Measurements from ENCODE around the gene TTBK2. TPM values are rescaled to one million over a fixed set of nuclear protein-coding genes. Genes with fewer than 3 reads are reported as not detected.
A peak's percentile ranks its signal among the peaks of the same experiment; 100 is the strongest.

The TTBK2 gene
- total RNA-seq, 1 donor: 15.2 TPM

- no peaks in the 10 kb centered on the region for H3K9me3 ChIP-seq (ENCODE audit: low read depth, low read length)
- no peak overlapping the region for H3K27ac ChIP-seq (ENCODE audit: low read depth, low read length)
- H3K4me1 ChIP-seq (ENCODE audit: insufficient read depth, low read length): no peaks in the 10 kb centered on the region
- DNase-seq (ENCODE audit: insufficient read length, low spot score, missing footprints): peak; percentile 41
- peaks cover 8% of the 10 kb centered on the region for H4K20me1 ChIP-seq (ENCODE audit: insufficient read depth, low read length)
- H3K4me3 ChIP-seq (ENCODE audit: insufficient read depth, low read length): no peak overlapping the region
- H3K4me2 ChIP-seq (ENCODE audit: insufficient read depth, low read length): no peak overlapping the region
- no peaks in the 10 kb centered on the region for H3K27me3 ChIP-seq (ENCODE audit: insufficient read depth, low read length)
- peaks cover 5% of the 10 kb centered on the region for H3K79me2 ChIP-seq (ENCODE audit: insufficient read depth, low read length)
- H3K36me3 ChIP-seq (ENCODE audit: insufficient read depth, low read length): peaks cover 72% of the 10 kb centered on the region
- TF ChIP-seq, protein P1, sequence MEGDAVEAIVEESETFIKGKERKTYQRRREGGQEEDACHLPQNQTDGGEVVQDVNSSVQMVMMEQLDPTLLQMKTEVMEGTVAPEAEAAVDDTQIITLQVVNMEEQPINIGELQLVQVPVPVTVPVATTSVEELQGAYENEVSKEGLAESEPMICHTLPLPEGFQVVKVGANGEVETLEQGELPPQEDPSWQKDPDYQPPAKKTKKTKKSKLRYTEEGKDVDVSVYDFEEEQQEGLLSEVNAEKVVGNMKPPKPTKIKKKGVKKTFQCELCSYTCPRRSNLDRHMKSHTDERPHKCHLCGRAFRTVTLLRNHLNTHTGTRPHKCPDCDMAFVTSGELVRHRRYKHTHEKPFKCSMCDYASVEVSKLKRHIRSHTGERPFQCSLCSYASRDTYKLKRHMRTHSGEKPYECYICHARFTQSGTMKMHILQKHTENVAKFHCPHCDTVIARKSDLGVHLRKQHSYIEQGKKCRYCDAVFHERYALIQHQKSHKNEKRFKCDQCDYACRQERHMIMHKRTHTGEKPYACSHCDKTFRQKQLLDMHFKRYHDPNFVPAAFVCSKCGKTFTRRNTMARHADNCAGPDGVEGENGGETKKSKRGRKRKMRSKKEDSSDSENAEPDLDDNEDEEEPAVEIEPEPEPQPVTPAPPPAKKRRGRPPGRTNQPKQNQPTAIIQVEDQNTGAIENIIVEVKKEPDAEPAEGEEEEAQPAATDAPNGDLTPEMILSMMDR (IDR thresholded peaks at IDR 0.05; ENCODE audit: extremely low read depth, low read depth, low read length): no peak
- H2AFZ ChIP-seq (ENCODE audit: low read length): no peak overlapping the region
Measured at GRCh38 chr15:42729409-42729808, 191.2 kb downstream of the TTBK2 start.

DNA sequence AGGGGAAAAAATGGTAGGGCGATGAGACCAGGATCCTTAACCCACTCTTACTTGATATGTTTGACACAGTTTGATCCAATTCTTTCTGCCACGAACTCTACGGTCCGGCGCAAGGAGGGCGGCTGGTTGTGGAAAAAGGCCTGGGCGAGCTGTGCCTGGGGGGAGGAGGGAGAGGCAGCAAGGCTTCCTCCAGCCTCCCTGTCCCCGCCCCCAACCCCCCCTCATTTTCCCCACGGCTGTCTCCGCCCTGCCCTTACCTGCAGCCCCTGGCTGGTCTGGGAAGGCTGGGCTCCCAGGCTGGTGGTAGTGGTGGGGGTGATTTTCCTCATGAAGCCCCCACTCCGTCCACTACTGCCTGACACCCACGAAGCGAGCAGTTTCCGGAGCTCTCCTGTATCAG is 191.6 kb downstream of the TTBK2 start:
- peaks cover 5% of the 10 kb centered on the region for H4K20me1 ChIP-seq (ENCODE audit: insufficient read depth, low read length)
- TF ChIP-seq, protein P1 (IDR thresholded peaks at IDR 0.05; ENCODE audit: extremely low read depth, low read depth, low read length): no peak
- DNase-seq (ENCODE audit: insufficient read length, low spot score, missing footprints): no peak
- no peak overlapping the region for H3K4me2 ChIP-seq (ENCODE audit: insufficient read depth, low read length)
- no peak overlapping the region for H3K4me3 ChIP-seq (ENCODE audit: insufficient read depth, low read length)
- no peak overlapping the region for H3K27ac ChIP-seq (ENCODE audit: low read depth, low read length)
- peaks cover 72% of the 10 kb centered on the region for H3K36me3 ChIP-seq (ENCODE audit: insufficient read depth, low read length)
- H3K79me2 ChIP-seq (ENCODE audit: insufficient read depth, low read length): peaks cover 1% of the 10 kb centered on the region
- H3K9me3 ChIP-seq (ENCODE audit: low read depth, low read length): no peaks in the 10 kb centered on the region
- no peaks in the 10 kb centered on the region for H3K27me3 ChIP-seq (ENCODE audit: insufficient read depth, low read length)
- H3K4me1 ChIP-seq (ENCODE audit: insufficient read depth, low read length): no peaks in the 10 kb centered on the region
- H2AFZ ChIP-seq (ENCODE audit: low read length): no peak overlapping the region

GRCh38 chr15:42728560-42728959 is 192.0 kb downstream of the TTBK2 start:
- H3K9me3 ChIP-seq (ENCODE audit: low read depth, low read length): no peaks in the 10 kb centered on the region
- H3K79me2 ChIP-seq (ENCODE audit: insufficient read depth, low read length): no peaks in the 10 kb centered on the region
- H3K27me3 ChIP-seq (ENCODE audit: insufficient read depth, low read length): no peaks in the 10 kb centered on the region
- no peaks in the 10 kb centered on the region for H3K4me1 ChIP-seq (ENCODE audit: insufficient read depth, low read length)
- no peak overlapping the region for H3K4me2 ChIP-seq (ENCODE audit: insufficient read depth, low read length)
- H3K36me3 ChIP-seq (ENCODE audit: insufficient read depth, low read length): peaks cover 69% of the 10 kb centered on the region
- H2AFZ ChIP-seq (ENCODE audit: low read length): no peak overlapping the region
- no peak overlapping the region for H3K27ac ChIP-seq (ENCODE audit: low read depth, low read length)
- TF ChIP-seq, protein P1 (IDR thresholded peaks at IDR 0.05; ENCODE audit: extremely low read depth, low read depth, low read length): no peak
- DNase-seq (ENCODE audit: insufficient read length, low spot score, missing footprints): no peak
- H3K4me3 ChIP-seq (ENCODE audit: insufficient read depth, low read length): no peak overlapping the region
- H4K20me1 ChIP-seq (ENCODE audit: insufficient read depth, low read length): peaks cover 3% of the 10 kb centered on the region

DNA sequence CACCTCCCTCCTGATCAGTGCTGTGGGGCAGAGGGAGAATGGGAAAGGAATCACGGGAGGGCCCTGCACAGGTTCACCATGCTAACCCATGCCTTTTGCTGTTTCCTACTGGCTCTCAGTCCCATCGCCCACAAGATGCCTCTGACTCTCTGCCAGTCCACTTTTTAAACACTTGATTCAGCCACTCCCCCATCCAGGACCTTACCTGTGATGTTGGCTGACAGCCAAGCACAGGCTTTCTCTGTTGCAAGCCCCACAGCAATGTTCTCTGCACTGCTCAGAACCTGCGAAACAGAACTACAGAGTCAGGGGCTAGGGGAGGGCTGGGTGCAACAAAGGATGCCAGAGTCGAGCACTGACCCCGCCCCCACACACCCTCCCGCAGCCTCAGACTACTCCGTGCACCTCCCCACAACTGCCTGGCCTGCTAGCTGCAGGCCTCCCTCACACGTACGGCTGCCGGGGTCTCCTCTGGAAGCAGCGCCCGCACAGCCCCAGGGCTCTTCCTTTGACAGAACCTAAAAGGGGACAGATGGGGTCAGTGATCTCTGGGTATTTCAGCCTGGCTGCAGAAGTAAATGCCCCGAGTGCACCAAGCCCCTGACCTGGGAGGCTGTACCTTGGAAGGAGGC is 192.7 kb downstream of the TTBK2 start:
- Histone ChIP-seq H3K4me3 (ENCODE audit: insufficient read depth, low read length) (no peak overlapping the region), H3K36me3 (ENCODE audit: insufficient read depth, low read length) (peaks cover 69% of the 10 kb centered on the region), H3K4me2 (ENCODE audit: insufficient read depth, low read length) (no peak overlapping the region), H3K79me2 (ENCODE audit: insufficient read depth, low read length) (no peaks in the 10 kb centered on the region), H3K4me1 (ENCODE audit: insufficient read depth, low read length) (no peaks in the 10 kb centered on the region), H3K27ac (ENCODE audit: low read depth, low read length) (no peak overlapping the region), H4K20me1 (ENCODE audit: insufficient read depth, low read length) (peaks cover 3% of the 10 kb centered on the region), H3K9me3 (ENCODE audit: low read depth, low read length) (no peaks in the 10 kb centered on the region), H2AFZ (ENCODE audit: low read length) (no peak overlapping the region), H3K27me3 (ENCODE audit: insufficient read depth, low read length) (no peaks in the 10 kb centered on the region)
- peak; percentile 62 for DNase-seq (ENCODE audit: insufficient read length, low spot score, missing footprints)
- TF ChIP-seq, protein P1 (IDR thresholded peaks at IDR 0.05; ENCODE audit: extremely low read depth, low read depth, low read length): no peak

Data from osteoblast (primary cell).